A549 (cell line): ENCODE results near the gene LHX1.

Source experiments
- FOSB ChIP-seq: fragments of 250-450 bp; sonication (Bioruptor Pico); IDR thresholded peaks from 2 replicates; pipeline ENCODE4 v1.5.0; 2020; ENCODE audit warnings: mild to moderate bottlenecking, moderate library complexity
- MYC ChIP-seq: IDR thresholded peaks from 2 replicates; pipeline ENCODE4 v1.6.1; 2012; ENCODE audit warnings: mild to moderate bottlenecking, inconsistent platforms, low read length, improper control_type of control experiment, borderline replicate concordance
- POLR2A ChIP-seq: IDR thresholded peaks from 2 replicates; pipeline ENCODE4 v1.6.1; 2012; ENCODE audit warnings: mild to moderate bottlenecking, low read length
- REST ChIP-seq: fragments of 200-600 bp; sonication (generic); IDR thresholded peaks from 2 replicates; pipeline ENCODE4 v1.6.1; 2016; ENCODE audit warnings: antibody characterized with exemption, mild to moderate bottlenecking, moderate library complexity
- TF ChIP-seq, protein P1 (sequence below): fragments of >200 bp; sonication (Bioruptor Twin); formaldehyde crosslinking; IDR thresholded peaks from 3 replicates; pipeline ENCODE4 v1.5.1; 2016
- TF ChIP-seq, protein P2 (sequence below): fragments of 450-650 bp; IDR thresholded peaks from 2 replicates; pipeline ENCODE4 v1.6.1; 2014; ENCODE audit warnings: antibody characterized with exemption

- TF ChIP-seq, protein P1, sequence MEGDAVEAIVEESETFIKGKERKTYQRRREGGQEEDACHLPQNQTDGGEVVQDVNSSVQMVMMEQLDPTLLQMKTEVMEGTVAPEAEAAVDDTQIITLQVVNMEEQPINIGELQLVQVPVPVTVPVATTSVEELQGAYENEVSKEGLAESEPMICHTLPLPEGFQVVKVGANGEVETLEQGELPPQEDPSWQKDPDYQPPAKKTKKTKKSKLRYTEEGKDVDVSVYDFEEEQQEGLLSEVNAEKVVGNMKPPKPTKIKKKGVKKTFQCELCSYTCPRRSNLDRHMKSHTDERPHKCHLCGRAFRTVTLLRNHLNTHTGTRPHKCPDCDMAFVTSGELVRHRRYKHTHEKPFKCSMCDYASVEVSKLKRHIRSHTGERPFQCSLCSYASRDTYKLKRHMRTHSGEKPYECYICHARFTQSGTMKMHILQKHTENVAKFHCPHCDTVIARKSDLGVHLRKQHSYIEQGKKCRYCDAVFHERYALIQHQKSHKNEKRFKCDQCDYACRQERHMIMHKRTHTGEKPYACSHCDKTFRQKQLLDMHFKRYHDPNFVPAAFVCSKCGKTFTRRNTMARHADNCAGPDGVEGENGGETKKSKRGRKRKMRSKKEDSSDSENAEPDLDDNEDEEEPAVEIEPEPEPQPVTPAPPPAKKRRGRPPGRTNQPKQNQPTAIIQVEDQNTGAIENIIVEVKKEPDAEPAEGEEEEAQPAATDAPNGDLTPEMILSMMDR, result no peak
- TF ChIP-seq POLR2A (no peak), FOSB (no peak), REST (no peak), MYC (no peak)
- TF ChIP-seq, protein P2, sequence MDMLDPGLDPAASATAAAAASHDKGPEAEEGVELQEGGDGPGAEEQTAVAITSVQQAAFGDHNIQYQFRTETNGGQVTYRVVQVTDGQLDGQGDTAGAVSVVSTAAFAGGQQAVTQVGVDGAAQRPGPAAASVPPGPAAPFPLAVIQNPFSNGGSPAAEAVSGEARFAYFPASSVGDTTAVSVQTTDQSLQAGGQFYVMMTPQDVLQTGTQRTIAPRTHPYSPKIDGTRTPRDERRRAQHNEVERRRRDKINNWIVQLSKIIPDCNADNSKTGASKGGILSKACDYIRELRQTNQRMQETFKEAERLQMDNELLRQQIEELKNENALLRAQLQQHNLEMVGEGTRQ, result no peak
Measured at GRCh38 chr17:36932694-36933511, 4.4 kb upstream of the LHX1 start.
